ENCODE measurements around the gene BMP4.

The BMP4 gene

DNA sequence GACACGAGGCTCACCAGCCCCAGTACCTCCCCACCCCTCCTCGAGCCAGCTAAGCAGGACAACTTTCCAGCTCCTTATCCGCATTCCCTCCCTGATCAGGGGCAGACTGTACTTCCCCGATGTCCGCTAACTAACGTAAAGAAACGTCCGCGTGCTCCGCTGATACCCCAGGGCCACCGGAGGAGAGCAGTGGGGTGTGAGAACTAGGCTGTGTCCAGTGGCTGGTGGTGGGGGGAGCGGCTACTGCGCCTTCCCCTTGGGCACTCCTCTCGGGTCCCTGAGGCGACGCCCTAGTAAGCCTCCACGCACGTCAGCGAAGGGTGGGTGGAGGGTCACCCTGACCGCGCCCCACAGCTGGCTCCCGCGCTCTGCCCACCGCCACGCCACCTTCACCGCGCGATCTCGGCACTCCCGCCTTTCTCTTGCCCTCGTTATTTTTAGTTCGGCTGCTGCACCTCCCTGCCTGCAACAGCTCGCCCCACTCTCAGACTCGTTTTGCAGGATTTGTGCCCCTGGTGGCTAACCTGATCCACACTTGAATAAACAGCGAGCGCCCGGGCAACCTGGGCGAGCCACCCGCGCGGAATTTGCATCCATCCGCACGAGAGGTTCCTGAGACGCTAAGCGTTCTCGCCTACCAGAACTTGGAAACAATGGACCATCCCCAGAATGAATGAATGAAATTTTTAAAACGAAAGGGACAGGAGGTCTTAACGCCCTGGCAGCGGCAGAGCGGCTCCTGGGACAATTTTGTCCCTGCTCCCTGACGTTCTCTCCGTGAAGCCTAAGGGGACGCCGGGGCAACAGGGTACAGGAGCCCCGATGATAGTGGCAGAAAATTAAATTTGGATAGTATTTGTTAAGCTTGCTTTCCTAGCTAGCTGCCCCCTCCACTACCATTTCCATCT, 6.9 kb upstream of the BMP4 start:
- no peak for DNase-seq

DNA sequence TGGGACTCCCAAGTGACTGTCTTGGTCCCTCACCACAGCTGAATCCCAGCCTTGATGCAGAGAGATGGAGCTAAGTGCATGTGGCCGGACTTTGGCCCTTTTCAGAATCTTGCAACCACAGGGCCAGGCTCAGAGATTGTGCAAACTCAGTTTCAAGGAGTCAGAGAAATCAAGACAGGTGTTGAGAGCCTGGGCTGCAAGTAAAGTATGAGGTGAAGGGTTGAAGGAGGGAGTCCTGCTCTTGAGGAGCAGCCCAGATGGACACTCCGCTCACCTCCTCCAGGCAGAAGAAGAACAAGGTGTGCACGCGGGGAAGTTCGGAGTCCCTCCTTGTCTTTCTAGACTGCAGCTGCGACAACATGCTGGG, 6.3 kb upstream of the BMP4 start:
- DNase-seq: no peak

DNA sequence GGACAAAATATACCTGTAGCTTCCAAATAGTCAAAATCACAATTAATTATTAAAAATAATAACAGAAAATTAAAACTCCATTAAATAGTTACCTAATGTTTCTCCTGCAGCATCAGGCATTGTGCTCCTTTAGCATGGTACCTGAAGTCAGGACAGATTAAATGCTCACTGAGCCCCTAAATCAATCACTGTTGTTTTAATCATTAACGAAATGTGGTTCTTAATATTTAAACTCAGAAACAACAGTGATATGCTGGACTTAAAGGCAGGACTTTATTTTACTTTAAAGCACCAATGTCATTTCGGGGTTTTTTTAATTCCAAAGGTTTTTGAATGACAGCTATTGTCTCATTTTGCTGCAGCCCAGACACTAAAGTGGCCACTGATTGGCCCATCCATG, 2.0 kb upstream of the BMP4 start:
- no peak for DNase-seq

DNA sequence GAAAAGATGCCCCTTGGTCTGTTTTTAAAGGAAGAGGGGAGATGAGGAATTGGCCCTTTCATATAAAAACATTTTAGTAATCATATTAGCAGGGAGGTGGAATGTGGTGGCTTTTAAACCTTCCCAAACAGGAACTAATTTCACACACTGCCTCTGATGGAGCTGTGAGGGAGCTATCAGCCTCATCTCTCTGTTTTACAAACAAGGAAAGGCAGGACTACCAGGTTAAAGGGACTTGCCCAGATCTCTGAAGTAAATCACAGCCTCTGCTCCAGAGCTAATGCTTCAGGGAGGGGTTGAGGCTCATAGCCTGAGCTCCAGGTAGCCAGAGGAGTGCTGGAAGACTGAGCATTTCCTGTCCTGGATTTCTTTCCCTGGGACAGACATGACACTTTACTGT, 1.1 kb upstream of the BMP4 start:
- DNase-seq: no peak

DNA sequence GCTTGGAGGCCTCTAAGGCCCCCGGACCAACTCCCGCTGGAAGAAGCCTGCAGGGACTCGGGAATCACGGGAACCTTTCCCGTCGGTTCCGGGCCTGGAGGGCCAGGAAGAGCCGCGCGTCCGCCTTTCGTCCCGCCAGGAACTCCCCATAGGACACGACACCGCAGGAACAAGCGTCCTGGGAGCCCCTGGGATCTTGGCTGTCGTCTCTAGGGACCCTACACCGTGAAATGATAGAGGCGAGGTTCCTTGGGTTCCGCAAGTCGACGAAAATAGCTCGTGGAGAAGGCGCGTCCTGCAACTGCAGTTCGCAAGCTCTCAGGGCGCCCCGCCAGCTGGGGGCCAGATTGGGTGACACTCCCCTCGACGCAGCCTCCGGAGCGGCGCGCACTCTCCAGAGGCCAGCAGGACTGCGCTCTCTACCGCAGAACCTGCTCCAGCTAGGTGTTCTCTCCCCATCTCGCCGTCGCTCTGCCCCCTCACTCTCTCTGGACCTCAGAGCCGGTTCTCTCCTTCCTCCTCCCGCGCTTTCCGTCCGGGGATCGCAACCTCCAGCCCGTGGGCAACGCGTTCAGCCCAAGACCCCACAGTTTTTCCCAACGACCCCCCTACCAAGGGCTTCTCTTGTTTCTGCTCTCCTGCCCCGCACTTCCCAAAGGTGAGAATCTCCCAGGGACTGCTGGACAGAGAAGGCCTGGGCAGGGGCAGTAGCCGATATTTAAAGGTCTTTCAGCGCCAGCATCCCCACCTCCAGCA, 776 bp downstream of the BMP4 start:
- no peak for DNase-seq

DNA sequence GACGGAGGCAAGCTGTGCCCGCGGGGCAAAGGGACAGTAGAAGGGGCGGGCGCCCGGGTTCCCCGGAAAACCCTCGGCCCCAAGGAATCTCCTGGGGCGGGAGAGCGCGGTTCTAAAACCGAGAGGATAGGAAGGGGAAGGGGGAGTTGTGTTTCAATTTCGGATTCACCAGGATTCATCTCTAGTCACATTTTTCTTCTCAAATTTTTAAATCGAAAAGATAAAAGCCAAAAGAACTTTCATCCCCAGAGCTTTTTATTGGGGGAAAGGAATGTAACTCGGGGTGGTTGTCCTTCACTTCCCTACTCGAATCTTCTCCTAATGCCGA, 1.4 kb downstream of the BMP4 start:
- no peak for DNase-seq

DNA sequence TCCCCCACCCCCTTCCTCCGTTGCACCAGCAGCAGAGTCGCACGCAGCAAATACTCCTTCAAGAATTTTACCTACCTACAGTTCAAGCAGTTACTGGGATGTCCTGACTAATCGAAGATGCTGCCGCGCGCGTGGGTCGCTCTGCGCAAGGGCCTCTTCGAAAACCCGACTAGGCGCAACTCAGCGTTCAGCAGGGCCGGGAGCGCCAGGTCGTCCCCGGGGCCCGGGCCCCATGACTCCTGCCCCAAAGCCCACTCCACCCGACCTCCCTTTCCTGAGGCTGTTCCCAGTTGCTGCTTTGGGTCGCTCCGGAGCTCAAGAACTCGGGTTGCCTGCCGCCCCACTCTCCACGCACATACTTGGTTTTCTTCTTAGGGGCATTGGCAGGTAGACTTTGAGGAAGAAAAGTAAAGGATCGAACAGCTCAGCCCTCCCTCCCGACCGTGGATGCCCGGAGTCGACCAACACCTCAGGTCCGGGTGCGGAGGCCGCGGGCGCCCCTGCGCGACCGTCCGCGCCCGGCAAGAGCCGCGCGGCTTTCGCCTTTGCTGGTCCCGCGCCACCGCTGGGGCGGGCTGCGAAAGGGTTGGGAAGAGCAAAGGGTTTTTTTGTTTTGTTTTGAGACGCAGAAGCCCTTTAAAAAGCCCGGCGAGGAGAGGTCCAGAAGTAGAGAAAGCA, 1.9 kb downstream of the BMP4 start:
- no peak for DNase-seq

DNA sequence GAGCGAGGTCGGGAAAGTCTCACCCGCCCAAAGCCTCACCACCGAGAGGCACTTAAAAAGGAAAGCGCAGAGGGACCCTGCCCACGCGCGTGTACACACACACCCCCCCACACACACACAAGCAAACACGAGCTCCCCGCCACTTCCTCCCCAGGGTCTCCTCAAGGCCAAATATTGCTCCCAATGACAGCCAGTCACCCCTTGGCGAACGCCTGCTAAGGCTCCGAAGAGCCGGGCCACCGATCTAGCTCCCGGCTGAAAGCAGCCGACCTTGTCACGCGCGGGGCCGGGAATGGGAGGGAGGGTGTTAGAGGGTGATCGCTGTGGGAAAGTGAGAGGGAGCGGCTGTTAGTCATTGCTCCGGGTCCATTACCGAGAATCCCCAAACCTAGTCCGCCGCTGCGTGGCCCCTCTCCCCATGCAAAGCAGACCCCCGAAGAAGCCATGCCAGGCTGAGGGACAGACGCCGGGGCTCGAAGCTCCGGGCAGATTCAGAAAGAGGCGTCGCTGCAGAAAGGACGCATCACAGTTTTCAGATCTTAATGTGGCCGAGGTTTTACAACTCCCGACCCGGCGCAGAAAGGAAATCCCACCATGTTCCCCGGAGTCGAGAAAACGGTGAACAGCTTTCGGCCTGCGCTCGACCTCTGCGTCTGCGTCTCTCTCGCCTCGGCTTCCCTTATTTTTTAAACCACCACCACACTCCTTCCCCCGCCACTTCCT, 2.6 kb downstream of the BMP4 start:
- no peak for DNase-seq

DNA sequence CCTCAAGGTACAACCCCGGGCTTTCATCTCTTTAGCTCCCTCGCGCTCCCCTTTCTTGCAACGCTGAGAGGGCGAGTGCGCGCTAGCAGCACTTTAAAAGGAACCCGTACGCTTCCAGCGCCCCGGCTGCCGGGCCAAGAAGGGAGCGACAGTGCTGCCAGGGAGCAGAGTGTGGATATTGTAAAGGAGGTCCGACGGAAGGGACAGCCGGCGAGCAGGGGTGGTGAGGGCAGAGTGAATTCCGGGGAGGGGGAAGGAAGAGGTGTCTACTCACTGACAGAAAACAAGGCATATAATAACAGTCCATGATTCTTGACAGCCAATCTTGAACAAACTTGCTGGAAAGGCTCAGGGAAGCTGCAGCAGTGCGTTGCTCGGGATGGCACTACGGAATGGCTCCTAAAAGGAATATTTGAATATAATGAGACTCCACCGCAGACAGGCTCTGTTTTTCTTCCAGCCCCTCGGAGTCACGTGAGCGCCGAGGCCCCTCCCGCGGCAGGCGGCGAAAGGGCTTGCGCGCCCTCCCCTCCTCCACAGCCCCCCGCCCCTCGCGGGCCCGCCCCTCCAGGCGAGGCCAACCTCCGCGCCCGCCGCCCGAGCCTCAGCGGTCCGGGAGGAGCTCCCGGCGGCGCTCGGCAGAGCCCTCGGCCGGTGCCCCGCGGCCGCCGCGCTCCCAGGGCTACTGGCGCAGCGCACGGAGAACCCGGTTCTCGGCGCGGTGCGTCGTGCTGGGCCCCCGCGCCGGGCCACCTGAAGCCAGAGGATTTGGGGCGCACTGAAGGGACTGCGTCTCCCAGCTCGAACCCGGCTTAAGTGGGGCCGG, 3.4 kb downstream of the BMP4 start:
- DNase-seq: no peak

DNA sequence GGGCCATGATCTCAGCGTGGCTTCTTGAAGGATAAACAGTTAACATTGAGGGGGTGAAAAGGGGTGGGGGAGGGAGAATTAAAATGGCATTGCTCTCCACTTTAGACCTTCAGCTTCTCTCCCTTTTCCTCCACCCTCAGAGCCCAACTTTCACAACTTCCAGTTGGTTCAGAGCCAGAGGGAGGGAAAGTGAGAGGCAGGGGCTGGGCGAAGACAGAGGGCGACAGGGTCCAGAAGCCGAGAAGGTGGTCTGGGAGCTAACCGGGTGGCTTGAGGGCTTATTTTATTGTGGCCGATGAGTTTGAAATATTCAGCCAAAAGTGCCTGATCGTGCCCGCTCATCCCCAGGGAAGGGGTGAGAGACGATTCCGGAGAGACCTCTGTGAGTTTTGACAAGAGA, 4.1 kb downstream of the BMP4 start:
- DNase-seq: no peak

DNA sequence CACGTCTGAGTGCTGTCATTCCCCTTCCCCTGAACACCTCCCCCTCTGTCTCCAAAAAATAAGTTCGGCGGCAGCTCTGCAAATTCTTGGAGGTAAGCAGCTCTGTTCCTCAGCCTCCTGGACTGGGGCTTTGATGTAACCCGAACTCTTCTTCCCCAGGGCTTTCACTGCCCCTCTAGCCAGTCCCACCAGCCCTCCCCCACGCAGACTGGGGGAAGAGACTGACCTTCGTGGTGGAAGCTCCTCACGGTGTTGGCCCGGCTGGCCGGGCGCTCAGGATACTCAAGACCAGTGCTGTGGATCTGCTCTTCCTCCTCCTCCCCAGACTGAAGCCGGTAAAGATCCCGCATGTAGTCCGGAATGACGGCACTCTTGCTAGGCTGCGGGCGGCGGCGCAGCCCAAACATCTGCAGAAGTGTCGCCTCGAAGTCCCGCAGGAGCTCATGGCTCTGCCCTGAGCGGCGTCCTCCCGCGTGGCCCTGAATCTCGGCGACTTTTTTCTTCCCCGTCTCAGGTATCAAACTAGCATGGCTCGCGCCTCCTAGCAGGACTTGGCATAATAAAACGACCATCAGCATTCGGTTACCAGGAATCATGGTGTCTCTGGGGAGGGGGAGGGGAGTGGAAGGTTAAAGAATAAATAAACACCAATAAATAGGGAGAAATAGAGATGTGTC, 4.9 kb downstream of the BMP4 start:
- DNase-seq: no peak

DNA sequence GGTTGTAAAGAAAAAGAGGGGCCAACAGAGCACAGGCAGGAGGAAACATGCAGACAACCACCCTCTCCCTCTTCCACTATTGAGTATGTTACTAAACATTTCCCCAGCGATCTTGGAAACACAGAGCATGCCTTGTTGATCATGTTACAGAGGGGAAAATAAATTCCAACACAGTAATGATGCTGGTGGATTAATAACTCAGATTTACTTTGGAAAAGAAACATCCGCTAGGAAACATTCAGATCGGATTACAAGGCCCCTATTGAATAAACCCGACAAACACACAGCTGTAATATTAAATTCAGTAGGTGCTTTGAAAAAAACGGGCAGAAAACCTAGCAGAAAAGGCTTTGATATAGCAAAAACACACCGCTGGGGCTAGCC, 5.4 kb downstream of the BMP4 start:
- DNase-seq: no peak

DNA sequence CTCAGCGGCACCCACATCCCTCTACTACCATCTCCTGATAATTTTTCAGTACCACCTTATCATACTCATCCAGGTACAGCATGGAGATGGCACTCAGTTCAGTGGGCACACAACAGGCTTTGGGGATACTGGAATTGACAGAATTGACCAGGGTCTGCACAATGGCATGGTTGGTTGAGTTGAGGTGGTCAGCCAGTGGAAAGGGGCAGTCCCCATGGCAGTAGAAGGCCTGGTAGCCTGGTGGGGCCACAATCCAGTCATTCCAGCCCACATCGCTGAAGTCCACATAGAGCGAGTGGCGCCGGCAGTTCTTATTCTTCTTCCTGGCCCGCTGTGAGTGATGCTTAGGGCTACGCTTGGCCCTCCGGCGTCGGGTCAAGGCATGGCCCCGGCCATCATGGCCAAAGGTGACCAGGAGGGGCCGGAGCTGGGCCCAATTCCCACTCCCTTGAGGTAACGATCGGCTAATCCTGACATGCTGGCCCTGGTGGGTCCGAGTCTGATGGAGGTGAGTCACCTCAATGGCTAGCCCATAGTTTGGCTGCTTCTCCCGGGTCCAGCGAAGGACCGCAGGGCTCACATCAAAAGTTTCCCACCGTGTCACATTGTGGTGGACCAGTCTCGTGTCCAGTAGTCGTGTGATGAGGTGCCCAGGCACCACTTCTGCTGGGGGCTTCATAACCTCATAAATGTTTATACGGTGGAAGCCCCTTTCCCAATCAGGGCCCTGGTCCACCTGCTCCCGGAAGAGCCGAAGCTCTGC, 6.4 kb downstream of the BMP4 start:
- DNase-seq: no peak

DNA sequence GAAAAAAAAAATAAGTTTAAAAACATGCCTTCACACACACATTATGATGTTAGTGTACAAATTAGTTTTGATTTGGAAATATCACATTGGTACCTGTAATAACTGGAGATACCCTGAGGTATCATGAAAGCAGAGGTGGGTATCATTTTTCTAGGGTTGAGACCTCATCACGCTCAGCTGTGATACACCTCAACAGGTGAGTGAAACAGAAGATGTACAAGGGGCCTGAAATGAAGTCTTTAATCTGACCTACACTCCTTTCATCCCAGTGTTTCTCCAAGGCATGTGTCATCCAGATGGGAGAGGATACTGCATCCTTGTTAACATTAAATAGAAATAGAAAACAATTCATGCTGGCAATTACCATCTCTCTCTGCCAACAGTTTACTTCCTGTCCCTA, 7.4 kb downstream of the BMP4 start:
- no peak for DNase-seq

DNA sequence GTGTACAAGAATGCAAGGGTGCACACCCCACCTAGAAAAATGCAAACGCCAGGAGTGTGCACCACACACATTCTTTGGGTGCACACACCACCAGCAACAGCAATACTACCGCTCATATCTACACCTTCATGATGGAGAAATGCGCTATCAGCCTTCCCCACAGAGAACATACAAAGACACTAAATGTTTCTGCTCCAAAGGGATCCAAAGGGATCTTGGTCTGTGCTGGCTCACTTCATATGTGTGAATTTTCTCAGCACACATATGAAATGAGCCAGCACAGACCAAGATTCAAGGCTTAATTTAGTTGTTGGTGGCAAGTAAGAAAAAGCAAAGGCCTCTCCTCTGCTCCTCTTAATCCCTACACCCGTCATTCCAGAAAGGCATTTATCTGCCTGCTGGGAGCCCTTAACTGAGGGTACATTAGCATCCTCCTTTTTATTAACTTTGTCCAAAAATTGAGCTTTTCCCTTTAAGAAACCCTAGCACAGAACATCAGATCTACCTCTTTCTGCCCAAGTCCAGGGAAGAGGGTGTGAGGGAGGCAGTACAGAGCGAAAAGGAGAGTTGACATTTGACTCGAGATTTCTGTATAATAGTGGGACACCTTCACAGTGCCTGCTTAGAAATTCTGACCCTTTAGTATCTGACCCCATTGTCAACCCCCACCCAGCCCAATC, 8.3 kb downstream of the BMP4 start:
- no peak for DNase-seq

DNA sequence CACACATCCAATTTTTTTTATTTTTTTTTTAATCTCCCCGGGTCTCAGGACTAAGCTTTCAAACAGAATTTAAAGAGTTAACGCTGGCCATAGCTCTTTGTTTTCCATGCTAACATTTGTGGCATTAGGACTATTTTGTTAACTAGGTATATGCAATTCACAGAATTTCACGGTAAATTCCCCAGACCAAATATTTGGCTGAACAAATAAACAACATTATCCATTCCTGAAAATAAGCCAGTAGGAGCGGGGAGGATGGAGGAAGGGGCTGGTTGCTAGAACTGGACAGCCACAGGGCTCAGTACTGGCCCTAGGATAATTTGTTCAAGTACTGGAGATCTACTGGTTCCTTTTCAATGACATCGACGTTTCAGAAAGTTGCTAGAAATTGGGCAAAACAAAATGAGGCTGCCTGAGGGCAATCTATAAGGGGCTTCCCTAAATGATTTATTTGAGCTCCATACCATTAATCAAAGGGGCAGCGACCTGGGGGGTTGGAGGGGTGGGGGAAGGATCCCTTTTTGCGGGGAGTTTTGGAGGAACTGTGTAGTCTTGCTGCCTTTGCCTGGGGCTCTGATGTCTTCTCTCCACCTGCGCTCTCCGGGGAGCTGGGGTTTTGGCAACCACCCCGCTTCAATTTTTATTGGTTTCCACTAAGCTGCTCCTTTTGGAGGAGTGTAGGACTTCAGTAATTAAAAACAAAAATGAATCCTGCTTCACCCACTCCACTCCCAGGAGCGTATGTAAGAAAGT, 9.0 kb downstream of the BMP4 start:
- no peak for DNase-seq

DNA sequence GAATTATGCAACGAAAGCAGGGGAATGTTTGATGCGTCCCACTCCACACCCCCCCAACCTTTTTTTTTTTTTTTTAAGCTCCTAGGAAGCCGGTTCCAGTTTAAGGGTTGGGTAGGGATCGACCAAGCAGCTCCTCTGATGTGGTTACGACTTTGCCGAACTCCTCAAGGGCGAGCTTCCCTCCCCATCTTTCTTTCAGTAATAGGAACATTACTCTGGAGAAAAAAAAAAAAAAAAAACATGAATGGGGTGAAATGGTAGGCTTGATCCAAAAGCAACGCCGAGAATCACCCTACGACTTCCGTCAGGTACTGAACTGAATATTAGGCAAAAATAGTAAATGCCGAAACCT, 9.6 kb downstream of the BMP4 start:
- DNase-seq: no peak

DNA sequence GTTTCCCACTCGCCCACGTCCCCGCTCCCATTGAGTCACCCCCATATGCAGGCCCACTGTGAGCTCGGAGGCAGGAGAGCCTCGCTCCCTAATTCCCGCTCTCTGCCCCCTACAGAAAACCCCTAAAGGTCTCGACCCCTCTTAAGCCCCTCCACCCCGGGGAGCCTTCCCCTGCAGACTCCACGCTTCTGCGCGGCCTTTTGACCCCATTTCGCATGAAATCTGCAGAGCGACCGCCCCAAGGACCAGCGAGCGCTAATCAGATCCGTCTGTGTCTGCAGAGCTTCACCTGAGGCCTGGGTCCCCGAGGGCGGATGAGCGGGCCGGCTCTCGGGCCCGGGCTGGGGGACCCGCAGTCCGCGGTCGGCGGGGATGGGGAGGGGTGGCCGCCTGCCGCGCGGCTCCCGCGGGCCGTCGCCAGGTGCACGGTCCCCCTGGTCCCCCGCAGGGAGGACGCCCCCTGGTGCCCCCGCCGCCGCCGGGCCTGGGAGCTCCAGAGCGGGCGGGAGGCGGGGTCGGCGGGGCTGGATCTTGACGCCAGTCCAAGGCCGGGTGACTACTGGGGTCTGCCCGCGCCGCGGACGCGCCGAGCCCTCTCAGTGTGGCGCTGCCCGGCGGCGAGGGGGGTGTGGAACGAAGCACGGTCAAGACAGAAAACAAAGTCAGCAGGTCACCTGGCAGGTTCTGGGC, 10.1 kb downstream of the BMP4 start:
- DNase-seq: no peak

DNA sequence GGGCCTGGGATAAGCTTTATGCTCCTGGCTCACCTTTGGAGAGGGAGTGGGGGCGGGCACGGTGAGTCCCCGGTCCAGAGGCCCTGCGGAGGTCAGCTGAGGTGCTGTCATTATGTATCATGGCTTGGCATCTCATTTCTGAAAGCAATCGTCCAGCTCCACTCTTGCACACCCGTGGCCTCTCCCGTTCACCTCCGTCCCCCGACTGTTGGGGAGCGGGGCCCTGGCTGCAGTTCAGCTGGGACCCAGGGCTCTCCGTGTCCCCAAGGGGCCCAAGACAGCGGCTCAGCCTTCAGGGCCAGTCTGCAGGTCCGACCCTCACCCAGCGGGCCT, 10.6 kb downstream of the BMP4 start:
- DNase-seq: no peak

DNA sequence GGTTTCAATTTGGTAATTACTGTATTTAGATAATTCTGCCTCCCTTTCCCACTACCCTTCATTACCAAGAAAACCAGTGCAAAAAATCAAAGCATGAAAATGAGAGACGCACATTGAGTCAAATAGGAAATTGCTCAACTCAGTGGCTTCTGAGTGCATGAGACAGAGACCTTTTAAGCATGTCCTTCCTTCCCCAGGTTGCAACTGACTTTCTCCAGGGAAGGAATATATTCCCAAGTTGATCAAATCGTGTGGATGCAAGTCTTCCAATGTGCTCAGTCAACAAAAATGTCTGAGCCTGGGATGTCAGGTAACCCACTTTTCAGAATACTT, 12.9 kb downstream of the BMP4 start:
- no peak for DNase-seq
